Sigmoid colon (tissue), 4 donors: Measurements from ENCODE around the gene ID3.

Source experiments
- CTCF ChIP-seq, 4 experiments: fragments of 450-650 bp in 3 of 4; fragments of 200-600 bp in 1 of 4; IDR thresholded peaks; one replicate each; pipeline ENCODE4 v1.5.1; 2016 to 2019; ENCODE audit warnings: antibody characterized with exemption in 4 of 4, mild to moderate bottlenecking in 3 of 4, moderate library complexity in 2 of 4
- POLR2A ChIP-seq, 2 donors: fragments of 450-650 bp; IDR thresholded peaks; one replicate each; pipeline ENCODE4 v1.6.1; 2016; ENCODE audit warnings: antibody characterized with exemption in 2 of 2, mild to moderate bottlenecking in 2 of 2, moderate library complexity in 2 of 2
- POLR2AphosphoS5 ChIP-seq, 4 donors: sonication (generic); formaldehyde crosslinking; IDR thresholded peaks; one replicate each; pipeline ENCODE4 v1.6.1; 2017; ENCODE audit warnings: antibody characterized with exemption in 4 of 4

GRCh38 chr1:23565776-23566175 lies 6.5 kb upstream of the ID3 start:
- TF ChIP-seq POLR2AphosphoS5 (IDR thresholded peaks at IDR 0.05) (no peak), CTCF (IDR thresholded peaks at IDR 0.05) (no peak), POLR2A (IDR thresholded peaks at IDR 0.05) (no peak)
